A549 treated with DMSO at 1 μM for 4 hours (cell line): Measurements from ENCODE around the gene PTGER2. TPM values are rescaled to one million over a fixed set of nuclear protein-coding genes. Genes with fewer than 3 reads are reported as not detected.

Source experiments
- total RNA-seq: library from RNA; stranded (reverse); fragments of 200-300 nt; extraction: Qiagen RNA extraction; gene quantifications from 5 replicates; pipeline ENCODE4 v1.2.3, GENCODE V29; 2022; ENCODE audit warnings: low read depth

PTGER2 gene, protein sequence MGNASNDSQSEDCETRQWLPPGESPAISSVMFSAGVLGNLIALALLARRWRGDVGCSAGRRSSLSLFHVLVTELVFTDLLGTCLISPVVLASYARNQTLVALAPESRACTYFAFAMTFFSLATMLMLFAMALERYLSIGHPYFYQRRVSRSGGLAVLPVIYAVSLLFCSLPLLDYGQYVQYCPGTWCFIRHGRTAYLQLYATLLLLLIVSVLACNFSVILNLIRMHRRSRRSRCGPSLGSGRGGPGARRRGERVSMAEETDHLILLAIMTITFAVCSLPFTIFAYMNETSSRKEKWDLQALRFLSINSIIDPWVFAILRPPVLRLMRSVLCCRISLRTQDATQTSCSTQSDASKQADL
- 1.2 to 2.1 TPM (median 1.7 TPM) in 5 replicates for total RNA-seq

DNA sequence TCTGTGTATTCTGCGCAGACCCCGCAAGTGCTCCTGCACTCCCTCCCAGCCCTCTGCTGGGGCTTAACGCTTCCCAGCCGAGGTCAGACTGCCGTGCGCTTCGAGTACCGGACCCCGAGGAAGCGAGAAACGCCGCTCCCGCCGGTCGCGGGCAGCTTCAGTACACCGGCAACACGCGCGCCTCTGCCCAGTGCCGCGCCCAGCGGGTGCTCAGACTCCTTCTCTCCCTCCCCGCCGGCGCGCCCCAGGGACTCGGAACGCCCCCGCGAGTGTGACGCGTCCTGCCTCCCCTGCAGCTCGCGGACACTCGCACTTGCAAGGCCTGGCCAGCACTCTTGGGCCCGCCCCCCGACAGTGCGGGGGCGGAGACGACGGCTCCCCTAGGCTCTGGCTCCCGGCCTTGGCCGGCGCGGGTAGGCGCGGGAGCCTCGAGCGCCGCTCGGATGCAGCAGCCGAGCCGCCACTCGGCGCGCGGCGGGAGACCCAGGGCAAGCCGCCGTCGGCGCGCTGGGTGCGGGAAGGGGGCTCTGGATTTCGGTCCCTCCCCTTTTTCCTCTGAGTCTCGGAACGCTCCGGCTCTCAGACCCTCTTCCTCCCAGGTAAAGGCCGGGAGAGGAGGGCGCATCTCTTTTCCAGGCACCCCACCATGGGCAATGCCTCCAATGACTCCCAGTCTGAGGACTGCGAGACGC lies at the start of gene PTGER2:
PTGER2 (plus strand) TSS at position 410 of the 692 bp plus-strand sequence; CDS start at position 647, 237 bp downstream.

DNA sequence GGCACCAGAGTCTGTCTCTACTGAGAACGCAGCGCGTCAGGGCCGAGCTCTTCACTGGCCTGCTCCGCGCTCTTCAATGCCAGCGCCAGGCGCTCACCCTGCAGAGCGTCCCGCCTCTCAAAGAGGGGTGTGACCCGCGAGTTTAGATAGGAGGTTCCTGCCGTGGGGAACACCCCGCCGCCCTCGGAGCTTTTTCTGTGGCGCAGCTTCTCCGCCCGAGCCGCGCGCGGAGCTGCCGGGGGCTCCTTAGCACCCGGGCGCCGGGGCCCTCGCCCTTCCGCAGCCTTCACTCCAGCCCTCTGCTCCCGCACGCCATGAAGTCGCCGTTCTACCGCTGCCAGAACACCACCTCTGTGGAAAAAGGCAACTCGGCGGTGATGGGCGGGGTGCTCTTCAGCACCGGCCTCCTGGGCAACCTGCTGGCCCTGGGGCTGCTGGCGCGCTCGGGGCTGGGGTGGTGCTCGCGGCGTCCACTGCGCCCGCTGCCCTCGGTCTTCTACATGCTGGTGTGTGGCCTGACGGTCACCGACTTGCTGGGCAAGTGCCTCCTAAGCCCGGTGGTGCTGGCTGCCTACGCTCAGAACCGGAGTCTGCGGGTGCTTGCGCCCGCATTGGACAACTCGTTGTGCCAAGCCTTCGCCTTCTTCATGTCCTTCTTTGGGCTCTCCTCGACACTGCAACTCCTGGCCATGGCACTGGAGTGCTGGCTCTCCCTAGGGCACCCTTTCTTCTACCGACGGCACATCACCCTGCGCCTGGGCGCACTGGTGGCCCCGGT lies 46.4 kb upstream of the PTGER2 start, which contains the start of gene PTGDR:
PTGDR (plus strand) TSS at position 198 of the 778 bp plus-strand sequence; CDS start at position 315, 117 bp downstream.

Other genes starting within 250 kb of the PTGER2 start
- 15.1 to 22.0 TPM (median 19.6 TPM) in 5 replicates for gene NID2, start 245.3 kb upstream of the PTGER2 start, total RNA-seq
- not detected in 5 replicates for gene PTGDR, start 46.6 kb upstream of the PTGER2 start, total RNA-seq
- gene TXNDC16, start 238.2 kb downstream of the PTGER2 start, total RNA-seq: 0.82 to 1.9 TPM (median 1.2 TPM) in 5 replicates
- 0.08 to 0.30 TPM (median 0.15 TPM) in 4 of 5 replicates, not detected in the other for gene GPR137C, start 238.5 kb downstream of the PTGER2 start, total RNA-seq